ENCODE data around the gene MECP2. TPM values are rescaled to one million over a fixed set of nuclear protein-coding genes. Genes with fewer than 3 reads are reported as not detected.

MECP2 gene
- total and polyA plus RNA-seq, 2 of the 13 experiments (the other 11 are each of a cell fraction or from before 2014, with no cell fraction given): 7.9 to 18.1 TPM

DNA sequence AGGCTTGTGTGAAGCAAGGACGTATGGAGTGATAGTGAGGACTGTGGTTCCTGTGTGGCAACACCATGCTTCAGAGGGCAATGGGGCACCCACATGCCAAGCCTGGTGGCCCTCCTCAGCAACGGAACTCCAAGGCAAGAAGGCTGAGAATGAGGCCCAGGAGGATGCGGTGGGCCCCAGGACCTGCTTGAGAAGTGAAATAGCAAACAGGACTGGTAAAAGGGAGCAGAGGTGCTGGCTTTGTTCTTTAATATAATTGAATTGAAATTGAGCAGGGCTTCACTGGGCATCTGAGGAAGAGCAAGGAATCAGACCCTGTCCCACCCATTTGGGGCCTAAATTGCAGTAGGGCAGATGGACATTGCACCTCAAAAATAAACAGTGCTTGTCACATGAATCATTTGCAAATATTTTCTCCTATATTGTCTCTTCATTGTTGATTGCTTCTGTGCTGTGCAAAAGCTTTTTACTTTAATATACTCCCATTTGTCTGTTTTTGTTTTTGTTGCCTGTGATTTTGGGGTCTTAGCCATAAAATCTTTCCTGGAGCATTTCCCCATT is 122.7 kb downstream of the MECP2 start (continued):
- TF ChIP-seq, protein P1, sequence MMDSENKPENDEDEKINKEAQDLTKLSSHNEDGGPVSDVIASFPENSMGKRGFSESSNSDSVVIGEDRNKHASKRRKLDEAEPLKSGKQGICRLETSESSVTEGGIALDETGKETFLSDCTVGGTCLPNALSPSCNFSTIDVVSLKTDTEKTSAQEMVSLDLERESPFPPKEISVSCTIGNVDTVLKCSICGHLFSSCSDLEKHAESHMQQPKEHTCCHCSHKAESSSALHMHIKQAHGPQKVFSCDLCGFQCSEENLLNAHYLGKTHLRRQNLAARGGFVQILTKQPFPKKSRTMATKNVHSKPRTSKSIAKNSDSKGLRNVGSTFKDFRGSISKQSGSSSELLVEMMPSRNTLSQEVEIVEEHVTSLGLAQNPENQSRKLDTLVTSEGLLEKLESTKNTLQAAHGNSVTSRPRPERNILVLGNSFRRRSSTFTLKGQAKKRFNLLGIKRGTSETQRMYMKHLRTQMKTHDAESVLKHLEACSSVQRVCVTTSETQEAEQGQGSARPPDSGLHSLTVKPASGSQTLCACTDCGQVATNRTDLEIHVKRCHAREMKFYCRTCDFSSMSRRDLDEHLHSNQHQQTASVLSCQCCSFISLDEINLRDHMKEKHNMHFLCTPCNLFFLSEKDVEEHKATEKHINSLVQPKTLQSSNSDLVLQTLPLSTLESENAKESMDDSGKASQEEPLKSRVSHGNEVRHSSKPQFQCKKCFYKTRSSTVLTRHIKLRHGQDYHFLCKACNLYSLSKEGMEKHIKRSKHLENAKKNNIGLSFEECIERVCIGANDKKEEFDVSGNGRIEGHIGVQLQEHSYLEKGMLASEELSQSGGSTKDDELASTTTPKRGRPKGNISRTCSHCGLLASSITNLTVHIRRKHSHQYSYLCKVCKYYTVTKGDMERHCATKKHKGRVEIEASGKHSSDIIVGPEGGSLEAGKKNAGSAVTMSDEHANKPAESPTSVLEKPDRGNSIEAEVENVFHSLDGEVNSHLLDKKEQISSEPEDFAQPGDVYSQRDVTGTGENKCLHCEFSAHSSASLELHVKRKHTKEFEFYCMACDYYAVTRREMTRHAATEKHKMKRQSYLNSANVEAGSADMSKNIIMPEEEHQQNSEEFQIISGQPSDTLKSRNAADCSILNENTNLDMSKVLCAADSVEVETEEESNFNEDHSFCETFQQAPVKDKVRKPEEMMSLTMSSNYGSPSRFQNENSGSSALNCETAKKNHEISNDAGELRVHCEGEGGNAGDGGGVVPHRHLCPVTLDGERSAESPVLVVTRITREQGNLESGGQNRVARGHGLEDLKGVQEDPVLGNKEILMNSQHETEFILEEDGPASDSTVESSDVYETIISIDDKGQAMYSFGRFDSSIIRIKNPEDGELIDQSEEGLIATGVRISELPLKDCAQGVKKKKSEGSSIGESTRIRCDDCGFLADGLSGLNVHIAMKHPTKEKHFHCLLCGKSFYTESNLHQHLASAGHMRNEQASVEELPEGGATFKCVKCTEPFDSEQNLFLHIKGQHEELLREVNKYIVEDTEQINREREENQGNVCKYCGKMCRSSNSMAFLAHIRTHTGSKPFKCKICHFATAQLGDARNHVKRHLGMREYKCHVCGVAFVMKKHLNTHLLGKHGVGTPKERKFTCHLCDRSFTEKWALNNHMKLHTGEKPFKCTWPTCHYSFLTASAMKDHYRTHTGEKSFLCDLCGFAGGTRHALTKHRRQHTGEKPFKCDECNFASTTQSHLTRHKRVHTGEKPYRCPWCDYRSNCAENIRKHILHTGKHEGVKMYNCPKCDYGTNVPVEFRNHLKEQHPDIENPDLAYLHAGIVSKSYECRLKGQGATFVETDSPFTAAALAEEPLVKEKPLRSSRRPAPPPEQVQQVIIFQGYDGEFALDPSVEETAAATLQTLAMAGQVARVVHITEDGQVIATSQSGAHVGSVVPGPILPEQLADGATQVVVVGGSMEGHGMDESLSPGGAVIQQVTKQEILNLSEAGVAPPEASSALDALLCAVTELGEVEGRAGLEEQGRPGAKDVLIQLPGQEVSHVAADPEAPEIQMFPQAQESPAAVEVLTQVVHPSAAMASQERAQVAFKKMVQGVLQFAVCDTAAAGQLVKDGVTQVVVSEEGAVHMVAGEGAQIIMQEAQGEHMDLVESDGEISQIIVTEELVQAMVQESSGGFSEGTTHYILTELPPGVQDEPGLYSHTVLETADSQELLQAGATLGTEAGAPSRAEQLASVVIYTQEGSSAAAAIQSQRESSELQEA (CRISPR knock-in tag; IDR thresholded peaks at IDR 0.05; ENCODE audit: not compliant biosample characterization): no peak
- TF ChIP-seq ZNF7 (CRISPR knock-in tag; IDR thresholded peaks at IDR 0.05): no peak
- no peak for TF ChIP-seq CEBPG (CRISPR knock-in tag; IDR thresholded peaks at IDR 0.05)
- no peak for TF ChIP-seq NONO (IDR thresholded peaks at IDR 0.05)
- no peak for TF ChIP-seq NONO (CRISPR knock-in tag; conservative IDR thresholded peaks at IDR 0.05)
- TF ChIP-seq ZZZ3 (CRISPR knock-in tag; IDR thresholded peaks at IDR 0.05; ENCODE audit: borderline replicate concordance): no peak
- TF ChIP-seq, protein P2, sequence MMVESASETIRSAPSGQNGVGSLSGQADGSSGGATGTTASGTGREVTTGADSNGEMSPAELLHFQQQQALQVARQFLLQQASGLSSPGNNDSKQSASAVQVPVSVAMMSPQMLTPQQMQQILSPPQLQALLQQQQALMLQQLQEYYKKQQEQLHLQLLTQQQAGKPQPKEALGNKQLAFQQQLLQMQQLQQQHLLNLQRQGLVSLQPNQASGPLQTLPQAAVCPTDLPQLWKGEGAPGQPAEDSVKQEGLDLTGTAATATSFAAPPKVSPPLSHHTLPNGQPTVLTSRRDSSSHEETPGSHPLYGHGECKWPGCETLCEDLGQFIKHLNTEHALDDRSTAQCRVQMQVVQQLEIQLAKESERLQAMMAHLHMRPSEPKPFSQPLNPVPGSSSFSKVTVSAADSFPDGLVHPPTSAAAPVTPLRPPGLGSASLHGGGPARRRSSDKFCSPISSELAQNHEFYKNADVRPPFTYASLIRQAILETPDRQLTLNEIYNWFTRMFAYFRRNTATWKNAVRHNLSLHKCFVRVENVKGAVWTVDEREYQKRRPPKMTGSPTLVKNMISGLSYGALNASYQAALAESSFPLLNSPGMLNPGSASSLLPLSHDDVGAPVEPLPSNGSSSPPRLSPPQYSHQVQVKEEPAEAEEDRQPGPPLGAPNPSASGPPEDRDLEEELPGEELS (CRISPR knock-in tag; IDR thresholded peaks at IDR 0.05): no peak
- TF ChIP-seq ZSCAN9 (CRISPR knock-in tag; IDR thresholded peaks at IDR 0.05; ENCODE audit: borderline replicate concordance): no peak
- no peak for TF ChIP-seq NAIF1 (CRISPR knock-in tag; IDR thresholded peaks at IDR 0.05; ENCODE audit: borderline replicate concordance)
- TF ChIP-seq ZNF510 (CRISPR knock-in tag; IDR thresholded peaks at IDR 0.05; ENCODE audit: low read depth): no peak
- no peak for TF ChIP-seq GATA4 (IDR thresholded peaks at IDR 0.05; ENCODE audit: borderline replicate concordance, low read depth)
- TF ChIP-seq ZNF816 (CRISPR knock-in tag; IDR thresholded peaks at IDR 0.05; ENCODE audit: borderline replicate concordance): no peak
- TF ChIP-seq FLYWCH1 (CRISPR knock-in tag; IDR thresholded peaks at IDR 0.05): no peak
- TF ChIP-seq, protein P3, sequence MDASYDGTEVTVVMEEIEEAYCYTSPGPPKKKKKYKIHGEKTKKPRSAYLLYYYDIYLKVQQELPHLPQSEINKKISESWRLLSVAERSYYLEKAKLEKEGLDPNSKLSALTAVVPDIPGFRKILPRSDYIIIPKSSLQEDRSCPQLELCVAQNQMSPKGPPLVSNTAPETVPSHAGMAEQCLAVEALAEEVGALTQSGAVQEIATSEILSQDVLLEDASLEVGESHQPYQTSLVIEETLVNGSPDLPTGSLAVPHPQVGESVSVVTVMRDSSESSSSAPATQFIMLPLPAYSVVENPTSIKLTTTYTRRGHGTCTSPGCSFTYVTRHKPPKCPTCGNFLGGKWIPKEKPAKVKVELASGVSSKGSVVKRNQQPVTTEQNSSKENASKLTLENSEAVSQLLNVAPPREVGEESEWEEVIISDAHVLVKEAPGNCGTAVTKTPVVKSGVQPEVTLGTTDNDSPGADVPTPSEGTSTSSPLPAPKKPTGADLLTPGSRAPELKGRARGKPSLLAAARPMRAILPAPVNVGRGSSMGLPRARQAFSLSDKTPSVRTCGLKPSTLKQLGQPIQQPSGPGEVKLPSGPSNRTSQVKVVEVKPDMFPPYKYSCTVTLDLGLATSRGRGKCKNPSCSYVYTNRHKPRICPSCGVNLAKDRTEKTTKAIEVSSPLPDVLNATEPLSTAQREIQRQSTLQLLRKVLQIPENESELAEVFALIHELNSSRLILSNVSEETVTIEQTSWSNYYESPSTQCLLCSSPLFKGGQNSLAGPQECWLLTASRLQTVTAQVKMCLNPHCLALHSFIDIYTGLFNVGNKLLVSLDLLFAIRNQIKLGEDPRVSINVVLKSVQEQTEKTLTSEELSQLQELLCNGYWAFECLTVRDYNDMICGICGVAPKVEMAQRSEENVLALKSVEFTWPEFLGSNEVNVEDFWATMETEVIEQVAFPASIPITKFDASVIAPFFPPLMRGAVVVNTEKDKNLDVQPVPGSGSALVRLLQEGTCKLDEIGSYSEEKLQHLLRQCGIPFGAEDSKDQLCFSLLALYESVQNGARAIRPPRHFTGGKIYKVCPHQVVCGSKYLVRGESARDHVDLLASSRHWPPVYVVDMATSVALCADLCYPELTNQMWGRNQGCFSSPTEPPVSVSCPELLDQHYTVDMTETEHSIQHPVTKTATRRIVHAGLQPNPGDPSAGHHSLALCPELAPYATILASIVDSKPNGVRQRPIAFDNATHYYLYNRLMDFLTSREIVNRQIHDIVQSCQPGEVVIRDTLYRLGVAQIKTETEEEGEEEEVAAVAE (CRISPR knock-in tag; IDR thresholded peaks at IDR 0.05; ENCODE audit: borderline replicate concordance): no peak
- no peak for TF ChIP-seq DR1 (CRISPR knock-in tag; IDR thresholded peaks at IDR 0.05)
- no peak for TF ChIP-seq GPN1 (CRISPR knock-in tag; IDR thresholded peaks at IDR 0.05; ENCODE audit: borderline replicate concordance)
